Astrocyte (in vitro differentiated cells and primary cell): ENCODE results near the gene PCSK2.

Experiments used
- CTCF ChIP-seq: IDR thresholded peaks from 2 replicates; pipeline ENCODE4 v1.5.1; 2011; ENCODE audit warnings: low read depth, mild to moderate bottlenecking, inconsistent platforms, low read length, moderate library complexity; ENCODE audit not compliant: insufficient read depth
- EZH2 ChIP-seq: IDR thresholded peaks from 2 replicates; pipeline ENCODE4 v1.6.1; 2012; ENCODE audit warnings: mild to moderate bottlenecking, low read length, inconsistent platforms; ENCODE audit not compliant: insufficient read depth

- TF ChIP-seq CTCF (no peak), EZH2 (no peak)
Observed at GRCh38 chr20:17448071-17448470, 221.2 kb downstream of the PCSK2 start.
